Large intestine (tissue), 3 donors: ENCODE data around the gene IQSEC2. TPM values are rescaled to one million over a fixed set of nuclear protein-coding genes. Genes with fewer than 3 reads are reported as not detected.

Experiments
- DNase-seq, 2 donors: peaks; one replicate each; pipeline versions ENCODE4 v3.0.0 to v3.0.0-alpha.2; 2013
- H3K27ac ChIP-seq: one replicate; pipeline ENCODE4 v1.5.1; 2013; ENCODE audit warnings: low read length
- H3K27me3 ChIP-seq: 2 replicates; pipeline ENCODE4 v1.6.1; 2013; ENCODE audit warnings: low read length; ENCODE audit not compliant: control insufficient read depth, insufficient read depth
- H3K36me3 ChIP-seq: 2 replicates; pipeline ENCODE4 v1.6.1; 2013; ENCODE audit warnings: low read length; ENCODE audit not compliant: control insufficient read depth, insufficient read depth
- H3K4me1 ChIP-seq: one replicate; pipeline ENCODE4 v1.6.1; 2013; ENCODE audit warnings: low read length; ENCODE audit not compliant: control insufficient read depth, insufficient read depth
- H3K4me3 ChIP-seq: one replicate; pipeline ENCODE4 v1.5.1; 2013; ENCODE audit warnings: low read length
- H3K9me3 ChIP-seq: one replicate; pipeline ENCODE4 v1.6.1; 2013; ENCODE audit warnings: mild to moderate bottlenecking, low read depth, low read length, moderate library complexity; ENCODE audit not compliant: control insufficient read depth
- WGBS: methylation state at CpG from one replicate; pipeline ENCODE4 v1.1.5; 2013; ENCODE audit warnings: low lambda C conversion rate; ENCODE audit not compliant: insufficient coverage; 5-methylcytosine and 5-hydroxymethylcytosine counted together
- polyA plus RNA-seq: library from polyadenylated mRNA; unstranded; fragments of 120-200 nt; gene quantifications from one replicate; pipeline ENCODE4 v1.2.1, GENCODE V29; 2013

IQSEC2 gene
- polyA plus RNA-seq, 1 donor = 19.3 TPM

GRCh38 chrX:53268173-53268572 is 13.2 kb downstream of the IQSEC2 start:
- Histone ChIP-seq H3K27ac (no peak overlapping the region), H3K4me1 (peaks cover 4% of the 10 kb centered on the region), H3K4me3 (no peak overlapping the region), H3K9me3 (no peaks in the 10 kb centered on the region), H3K27me3 (no peaks in the 10 kb centered on the region), H3K36me3 (no peaks in the 10 kb centered on the region)
- no peak for DNase-seq
- WGBS = no CpG with 5 or more reads among the region's 7 CpGs

- no peak for DNase-seq
Observed at GRCh38 chrX:53266914-53267313, 14.5 kb downstream of the IQSEC2 start.

GRCh38 chrX:53265771-53266574 is 15.4 kb downstream of the IQSEC2 start:
- H3K27ac ChIP-seq = peak overlapping the region; percentile 38
- peak in 1 of 2 donors; percentile 30 for DNase-seq
- no CpG with 5 or more reads among the region's 8 CpGs for WGBS

More at GRCh38 chrX:53266914-53267313, 14.5 kb downstream of the IQSEC2 start:
- Histone ChIP-seq H3K4me3 (no peak overlapping the region), H3K4me1 (peaks cover 4% of the 10 kb centered on the region), H3K36me3 (no peaks in the 10 kb centered on the region), H3K9me3 (no peaks in the 10 kb centered on the region), H3K27ac (no peak overlapping the region), H3K27me3 (no peaks in the 10 kb centered on the region)
- WGBS = no CpG with 5 or more reads among the region's 11 CpGs

GRCh38 chrX:53263597-53264094 is 17.7 kb downstream of the IQSEC2 start:
- no peak for DNase-seq
- Histone ChIP-seq H3K27ac (no peak overlapping the region), H3K9me3 (no peaks in the 10 kb centered on the region), H3K4me1 (peaks cover 4% of the 10 kb centered on the region), H3K4me3 (no peak overlapping the region), H3K36me3 (no peaks in the 10 kb centered on the region), H3K27me3 (no peaks in the 10 kb centered on the region)
- WGBS = no CpG with 5 or more reads among the region's 11 CpGs

More at GRCh38 chrX:53265771-53266574, 15.4 kb downstream of the IQSEC2 start:
- Histone ChIP-seq H3K4me1 (peaks cover 4% of the 10 kb centered on the region), H3K4me3 (no peak overlapping the region), H3K9me3 (no peaks in the 10 kb centered on the region), H3K27me3 (no peaks in the 10 kb centered on the region), H3K36me3 (no peaks in the 10 kb centered on the region)

GRCh38 chrX:53262918-53263394 is 18.4 kb downstream of the IQSEC2 start:
- H3K27me3 ChIP-seq = no peaks in the 10 kb centered on the region
- no peak overlapping the region for H3K27ac ChIP-seq
- DNase-seq = no peak
- H3K4me3 ChIP-seq = no peak overlapping the region
- no peaks in the 10 kb centered on the region for H3K36me3 ChIP-seq
- no peaks in the 10 kb centered on the region for H3K9me3 ChIP-seq
- peaks cover 4% of the 10 kb centered on the region for H3K4me1 ChIP-seq
- no CpG with 5 or more reads among the region's 8 CpGs for WGBS

GRCh38 chrX:53262189-53262917 is 19.0 kb downstream of the IQSEC2 start:
- Histone ChIP-seq H3K36me3 (no peaks in the 10 kb centered on the region), H3K4me3 (no peak overlapping the region), H3K9me3 (no peaks in the 10 kb centered on the region), H3K4me1 (peaks cover 4% of the 10 kb centered on the region), H3K27ac (no peak overlapping the region), H3K27me3 (no peaks in the 10 kb centered on the region)
- DNase-seq = no peak
- no CpG with 5 or more reads among the region's 7 CpGs for WGBS

GRCh38 chrX:53261355-53261972 is 19.9 kb downstream of the IQSEC2 start:
- Histone ChIP-seq H3K4me3 (no peak overlapping the region), H3K36me3 (no peaks in the 10 kb centered on the region), H3K4me1 (peaks cover 3% of the 10 kb centered on the region), H3K9me3 (no peaks in the 10 kb centered on the region), H3K27ac (no peak overlapping the region), H3K27me3 (no peaks in the 10 kb centered on the region)
- no CpG with 5 or more reads among the region's 7 CpGs for WGBS
- DNase-seq = no peak

- DNase-seq = no peak
- H3K27me3 ChIP-seq = no peaks in the 10 kb centered on the region
- no peak overlapping the region for H3K27ac ChIP-seq
- H3K9me3 ChIP-seq = no peaks in the 10 kb centered on the region
- no CpG with 5 or more reads among the region's 7 CpGs for WGBS
- H3K36me3 ChIP-seq = no peaks in the 10 kb centered on the region
- H3K4me3 ChIP-seq = no peak overlapping the region
- no peaks in the 10 kb centered on the region for H3K4me1 ChIP-seq
Observed at GRCh38 chrX:53260836-53261235, 20.5 kb downstream of the IQSEC2 start.

- Histone ChIP-seq H3K27me3 (no peaks in the 10 kb centered on the region), H3K9me3 (no peaks in the 10 kb centered on the region), H3K36me3 (no peaks in the 10 kb centered on the region), H3K4me3 (no peak overlapping the region), H3K4me1 (no peaks in the 10 kb centered on the region), H3K27ac (no peak overlapping the region)
- no CpG with 5 or more reads among the region's 6 CpGs for WGBS
- no peak for DNase-seq
Observed at GRCh38 chrX:53257670-53258423, 23.5 kb downstream of the IQSEC2 start.
